Breast epithelium (tissue), 3 donors: Measurements from ENCODE around the gene PTBP3.

Source experiments
- CTCF ChIP-seq, 3 donors: fragments of 450-650 bp; IDR thresholded peaks; one replicate each; pipeline ENCODE4 v1.5.1; 2016 to 2017; ENCODE audit warnings: antibody characterized with exemption in 3 of 3, mild to moderate bottlenecking in 3 of 3, moderate library complexity in 3 of 3
- POLR2A ChIP-seq: fragments of 450-650 bp; IDR thresholded peaks from one replicate; pipeline ENCODE4 v1.6.1; 2016; ENCODE audit warnings: antibody characterized with exemption, mild to moderate bottlenecking, moderate library complexity
- POLR2AphosphoS5 ChIP-seq, 3 donors: sonication (generic); formaldehyde crosslinking; IDR thresholded peaks; one replicate each; pipeline ENCODE4 v1.6.1; 2017; ENCODE audit warnings: antibody characterized with exemption in 3 of 3

GRCh38 chr9:112375361-112375760, 41.9 kb upstream of the PTBP3 start:
- TF ChIP-seq POLR2AphosphoS5 (IDR thresholded peaks at IDR 0.05) = no peak
- TF ChIP-seq CTCF (IDR thresholded peaks at IDR 0.05) = no peak
- no peak for TF ChIP-seq POLR2A
